Measurements from ENCODE around the gene GGACT. TPM values are rescaled to one million over a fixed set of nuclear protein-coding genes. Genes with fewer than 3 reads are reported as not detected.
"Not testable (repeated sequence)": the region's sequence is repeated elsewhere in the genome, so short reads cannot be mapped to it uniquely, and the experiment has no call there.

The GGACT gene
- total and polyA plus RNA-seq, 2 experiments from 2014 or later: 0.24 to 1.0 TPM

GRCh38 chr13:100580045-100580444, 8.5 kb downstream of the GGACT start:
- Mint-ChIP-seq H3K27ac (no peak overlapping the region), H3K4me3 (no peak overlapping the region), H3K9me3 (peaks cover 23% of the 10 kb centered on the region), H3K4me1 (peaks cover 2% of the 10 kb centered on the region; the same call in 2 of the 3 replicates), H3K36me3 (ENCODE audit: low read depth) (peaks cover 24% of the 10 kb centered on the region), H3K27me3 (ENCODE audit: insufficient read depth, low read depth, poor library complexity) (peaks cover 2% of the 10 kb centered on the region)
- no peaks in the 10 kb centered on the region for H3F3A ChIP-seq (replicated peaks; ENCODE audit: low read depth)
- no peaks in the 10 kb centered on the region for H3K36me3 ChIP-seq (ENCODE audit: insufficient read depth)
- H3K4me2 ChIP-seq: no peak overlapping the region
- TF ChIP-seq ZNF331 (CRISPR knock-in tag; IDR thresholded peaks at IDR 0.05; ENCODE audit: low read depth) (no peak), ZNF462 (CRISPR knock-in tag; IDR thresholded peaks at IDR 0.05) (no peak), EZH2phosphoT487 (IDR thresholded peaks at IDR 0.05; ENCODE audit: unreplicated experiment) (no peak), JUNB (IDR thresholded peaks at IDR 0.05; ENCODE audit: unreplicated experiment) (no peak), REST (IDR thresholded peaks at IDR 0.05; ENCODE audit: unreplicated experiment) (no peak), ZNF114 (CRISPR knock-in tag; IDR thresholded peaks at IDR 0.05) (no peak), EZH2 (IDR thresholded peaks at IDR 0.05; ENCODE audit: low read depth, unreplicated experiment) (no peak), ETS1 (IDR thresholded peaks at IDR 0.05) (no peak), STAT1 (IDR thresholded peaks at IDR 0.05; ENCODE audit: unreplicated experiment) (no peak)
- H3K4me3 ChIP-seq: no peak overlapping the region
- no peak overlapping the region for H3K27ac ChIP-seq (ENCODE audit: low read depth)
- no peak overlapping the region for H2AFZ ChIP-seq
- DNase-seq (ENCODE audit: low spot score): no peak
- ATAC-seq: no peak
- H3K4me1 ChIP-seq (ENCODE audit: insufficient read depth): no peaks in the 10 kb centered on the region
- H3K9me2 ChIP-seq (ENCODE audit: insufficient read depth): peaks cover 5% of the 10 kb centered on the region
- no peaks in the 10 kb centered on the region for H3K27me3 ChIP-seq (ENCODE audit: insufficient read depth)
- H4K20me1 ChIP-seq (replicated peaks; ENCODE audit: insufficient read depth): no peaks in the 10 kb centered on the region
- H3K79me2 ChIP-seq (replicated peaks; ENCODE audit: insufficient read depth): no peaks in the 10 kb centered on the region

GRCh38 chr13:100577239-100577638, 11.3 kb downstream of the GGACT start:
- H3K27ac Mint-ChIP-seq; H3F3A ChIP-seq (replicated peaks; ENCODE audit: low read depth); ATAC-seq; H2AFZ ChIP-seq; H3K9me2 ChIP-seq (ENCODE audit: insufficient read depth); H4K20me1 ChIP-seq (replicated peaks; ENCODE audit: insufficient read depth); DNase-seq (ENCODE audit: low spot score); H3K27me3 Mint-ChIP-seq (ENCODE audit: insufficient read depth, low read depth, poor library complexity); H3K27ac ChIP-seq (ENCODE audit: low read depth); H3K4me1 Mint-ChIP-seq; H3K4me1 ChIP-seq (ENCODE audit: insufficient read depth); H3K4me2 ChIP-seq; H3K4me3 ChIP-seq; H3K36me3 ChIP-seq (ENCODE audit: insufficient read depth); H3K4me3 Mint-ChIP-seq; H3K79me2 ChIP-seq (replicated peaks; ENCODE audit: insufficient read depth); H3K27me3 ChIP-seq (ENCODE audit: insufficient read depth): not testable (repeated sequence)
- Mint-ChIP-seq H3K36me3 (ENCODE audit: low read depth) (peaks cover 22% of the 10 kb centered on the region), H3K9me3 (peaks cover 22% of the 10 kb centered on the region)

Data from GM23338 (cell line).